Measurements from ENCODE around the gene HOMER1.
"Not testable (repeated sequence)": the region's sequence is repeated elsewhere in the genome, so short reads cannot be mapped to it uniquely, and the experiment has no call there.

Gene HOMER1

GRCh38 chr5:79413112-79413511 lies 100.8 kb downstream of the HOMER1 start:
- DNase-seq = no peak

GRCh38 chr5:79408028-79408427 lies 105.9 kb downstream of the HOMER1 start:
- DNase-seq = no peak

- DNase-seq = no peak
These were observed 106.3 kb downstream of the HOMER1 start for GRCh38 chr5:79407591-79407990.

GRCh38 chr5:79401216-79401615 lies 112.7 kb downstream of the HOMER1 start:
- DNase-seq = no peak

GRCh38 chr5:79399046-79399445 lies 114.9 kb downstream of the HOMER1 start:
- DNase-seq = no peak

- no peak for DNase-seq
These were observed 116.9 kb downstream of the HOMER1 start for GRCh38 chr5:79397080-79397479.

GRCh38 chr5:79396265-79396664 lies 117.7 kb downstream of the HOMER1 start:
- DNase-seq = no peak

- DNase-seq = no peak
These were observed 118.6 kb downstream of the HOMER1 start for GRCh38 chr5:79395296-79395695.

- DNase-seq = no peak
These were observed 121.2 kb downstream of the HOMER1 start for GRCh38 chr5:79392776-79393175.

- no peak for DNase-seq
These were observed 127.3 kb downstream of the HOMER1 start for GRCh38 chr5:79386679-79387078.

GRCh38 chr5:79385126-79385525 lies 128.8 kb downstream of the HOMER1 start:
- DNase-seq = not testable (repeated sequence)

GRCh38 chr5:79378510-79379186 lies 135.3 kb downstream of the HOMER1 start:
- DNase-seq = no peak

GRCh38 chr5:79357398-79357797 lies 156.5 kb downstream of the HOMER1 start:
- DNase-seq = no peak

- no peak for DNase-seq
These were observed 164.1 kb downstream of the HOMER1 start for GRCh38 chr5:79349881-79350280.

- no peak for DNase-seq
These were observed 164.9 kb downstream of the HOMER1 start for GRCh38 chr5:79349047-79349446.

- no peak for DNase-seq
These were observed 167.5 kb downstream of the HOMER1 start for GRCh38 chr5:79346420-79346824.

GRCh38 chr5:79333852-79334557 lies 179.9 kb downstream of the HOMER1 start:
- DNase-seq = no peak

GRCh38 chr5:79330071-79330470 lies 183.9 kb downstream of the HOMER1 start:
- DNase-seq = no peak

GRCh38 chr5:79329453-79329852 lies 184.5 kb downstream of the HOMER1 start:
- DNase-seq = no peak
